A549 (cell line): Measurements from ENCODE around the gene SHCBP1.

Experiments
- JUN ChIP-seq, 2 experiments: fragments of >200 bp; sonication (Bioruptor Twin); formaldehyde crosslinking; IDR thresholded peaks; 2 replicates in 1 of 2; 3 replicates in 1 of 2; pipeline ENCODE4 v1.6.1; 2016 to 2017
- JUNB ChIP-seq: fragments of >200 bp; sonication (Bioruptor Twin); formaldehyde crosslinking; IDR thresholded peaks from 2 replicates; pipeline ENCODE4 v1.6.1; 2016
- POLR2A ChIP-seq: IDR thresholded peaks from 2 replicates; pipeline ENCODE4 v1.6.1; 2012; ENCODE audit warnings: mild to moderate bottlenecking, low read length
- POLR2AphosphoS2 ChIP-seq: conservative IDR thresholded peaks from 2 replicates; pipeline ENCODE4 v1.6.1; 2012; ENCODE audit warnings: low read length, improper control_type of control experiment, inconsistent platforms
- RAD21 ChIP-seq, 2 experiments: fragments of >200 bp in 1 of 2; sonication (Bioruptor Twin) in 1 of 2; formaldehyde crosslinking in 1 of 2; IDR thresholded peaks in 1 of 2; conservative IDR thresholded peaks in 1 of 2; 2 replicates in 1 of 2; 3 replicates in 1 of 2; pipeline ENCODE4 v1.6.1; 2012 to 2018; ENCODE audit warnings: inconsistent platforms in 1 of 2
- ZFP36 ChIP-seq: fragments of 450-650 bp; IDR thresholded peaks from 2 replicates; pipeline ENCODE4 v1.6.1; 2014; ENCODE audit warnings: borderline replicate concordance; ENCODE audit not compliant: partially characterized antibody
- TF ChIP-seq, protein P1 (sequence below): fragments of >200 bp; sonication (Bioruptor Twin); formaldehyde crosslinking; IDR thresholded peaks from 3 replicates; pipeline ENCODE4 v1.5.1; 2016

DNA sequence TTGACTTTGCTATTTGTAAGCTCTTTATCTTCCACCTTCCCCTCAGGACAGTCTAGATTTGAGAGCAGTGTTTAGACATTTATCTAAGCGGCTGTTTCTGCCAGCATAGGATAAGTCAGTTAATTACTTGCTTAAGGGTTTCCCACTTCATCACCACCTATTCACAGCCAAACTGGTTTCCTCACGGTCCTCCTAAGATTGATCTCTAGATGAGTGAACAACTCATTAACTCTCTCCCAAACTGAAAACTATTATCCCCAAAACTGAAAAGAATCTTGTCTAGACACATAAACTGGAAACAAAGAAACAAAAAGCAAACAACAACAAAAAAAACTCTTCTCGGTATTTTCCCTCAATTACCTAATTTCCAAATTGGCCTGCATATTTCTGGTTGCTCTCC is 58.2 kb downstream of the SHCBP1 start:
- TF ChIP-seq, protein P1, sequence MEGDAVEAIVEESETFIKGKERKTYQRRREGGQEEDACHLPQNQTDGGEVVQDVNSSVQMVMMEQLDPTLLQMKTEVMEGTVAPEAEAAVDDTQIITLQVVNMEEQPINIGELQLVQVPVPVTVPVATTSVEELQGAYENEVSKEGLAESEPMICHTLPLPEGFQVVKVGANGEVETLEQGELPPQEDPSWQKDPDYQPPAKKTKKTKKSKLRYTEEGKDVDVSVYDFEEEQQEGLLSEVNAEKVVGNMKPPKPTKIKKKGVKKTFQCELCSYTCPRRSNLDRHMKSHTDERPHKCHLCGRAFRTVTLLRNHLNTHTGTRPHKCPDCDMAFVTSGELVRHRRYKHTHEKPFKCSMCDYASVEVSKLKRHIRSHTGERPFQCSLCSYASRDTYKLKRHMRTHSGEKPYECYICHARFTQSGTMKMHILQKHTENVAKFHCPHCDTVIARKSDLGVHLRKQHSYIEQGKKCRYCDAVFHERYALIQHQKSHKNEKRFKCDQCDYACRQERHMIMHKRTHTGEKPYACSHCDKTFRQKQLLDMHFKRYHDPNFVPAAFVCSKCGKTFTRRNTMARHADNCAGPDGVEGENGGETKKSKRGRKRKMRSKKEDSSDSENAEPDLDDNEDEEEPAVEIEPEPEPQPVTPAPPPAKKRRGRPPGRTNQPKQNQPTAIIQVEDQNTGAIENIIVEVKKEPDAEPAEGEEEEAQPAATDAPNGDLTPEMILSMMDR = no peak
- TF ChIP-seq JUN (IDR thresholded peaks at IDR 0.05) = no peak
- no peak for TF ChIP-seq JUNB
- no peak for TF ChIP-seq POLR2AphosphoS2
- TF ChIP-seq POLR2A = no peak
- no peak for TF ChIP-seq ZFP36
- TF ChIP-seq RAD21 (conservative IDR thresholded peaks at IDR 0.05 in 1 of 2, IDR thresholded peaks at IDR 0.05 in 1 of 2) = no peak
